NCI-H1930 (cell line): ENCODE measurements around the gene PKNOX2.

Experiments
- DNase-seq, 2 experiments: peaks; one replicate each; lab custom pipeline; 2025; lab: John Stamatoyannopoulos, UW

PKNOX2 gene

DNA sequence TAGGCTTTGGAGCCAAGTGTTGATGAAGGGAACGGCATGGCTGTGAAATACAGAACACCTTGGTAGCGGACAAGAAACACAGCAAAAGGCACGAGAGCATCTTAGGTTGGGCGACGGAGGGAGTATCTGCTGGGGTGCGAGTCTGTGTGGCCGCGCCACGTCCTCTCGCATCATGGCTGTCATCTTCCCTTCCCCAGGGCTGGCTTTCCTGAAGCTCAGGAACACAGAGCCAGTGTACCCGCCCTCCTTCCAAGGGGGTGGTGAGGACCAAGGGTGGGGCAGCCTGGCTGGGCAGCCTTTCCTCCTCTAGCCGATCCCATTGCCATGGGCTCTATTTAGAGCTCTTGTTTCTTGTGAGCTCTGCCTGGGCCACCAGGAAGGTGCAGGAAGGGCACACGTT, 177.1 kb downstream of the PKNOX2 start:
- no peak for DNase-seq

- DNase-seq: no peak
These were observed 177.9 kb downstream of the PKNOX2 start for GRCh38 chr11:125342281-125342930.

GRCh38 chr11:125343086-125343717, 178.7 kb downstream of the PKNOX2 start:
- DNase-seq: no peak

DNA sequence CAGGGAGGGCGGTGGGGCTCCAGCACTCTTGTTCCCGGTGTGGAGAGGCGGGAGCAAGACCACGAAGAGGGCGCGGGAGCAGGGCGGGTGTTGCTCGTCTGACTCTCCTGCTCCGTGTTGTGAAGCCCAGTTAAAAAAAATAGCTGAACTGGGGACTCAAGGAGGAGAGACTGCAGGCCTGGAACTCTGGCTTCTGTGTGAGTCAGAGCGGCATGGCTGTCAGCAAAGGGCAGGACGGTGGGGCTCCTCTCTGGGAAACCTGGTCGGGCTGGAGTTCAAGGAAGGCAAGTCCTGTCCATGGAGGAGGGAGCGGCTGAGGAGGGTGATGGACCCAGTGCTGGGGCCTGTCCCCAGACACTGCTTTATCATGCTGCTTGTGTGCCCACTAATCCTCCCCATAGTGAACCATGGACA, 179.2 kb downstream of the PKNOX2 start:
- no peak for DNase-seq

DNA sequence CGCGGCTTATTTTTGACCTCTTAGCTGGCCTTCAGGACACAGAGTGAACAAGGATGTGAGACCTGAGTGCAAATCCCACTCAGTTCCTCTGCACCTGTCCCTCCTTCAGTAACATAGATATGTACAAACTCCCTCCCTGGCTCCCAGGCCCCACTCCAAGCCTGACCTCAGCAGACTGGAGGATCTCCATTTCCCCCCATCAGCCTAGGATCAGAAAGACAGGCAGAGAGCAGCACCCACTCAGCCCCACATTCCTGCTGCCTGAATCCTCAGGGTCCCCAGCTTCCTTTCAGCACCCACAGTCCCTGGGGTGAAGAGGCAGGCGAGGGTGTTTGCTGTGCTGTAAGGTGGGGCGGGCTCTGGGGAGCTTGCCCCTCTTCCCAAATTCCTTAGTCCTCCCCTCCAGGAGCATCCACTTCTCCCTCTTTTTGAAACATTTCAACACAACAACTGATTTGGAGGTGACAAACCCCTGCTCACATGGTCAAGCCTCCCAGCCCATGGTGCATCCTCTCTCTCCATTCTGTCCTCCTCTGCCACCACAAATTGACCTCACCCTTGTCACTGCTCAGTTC, 180.4 kb downstream of the PKNOX2 start:
- no peak for DNase-seq

DNA sequence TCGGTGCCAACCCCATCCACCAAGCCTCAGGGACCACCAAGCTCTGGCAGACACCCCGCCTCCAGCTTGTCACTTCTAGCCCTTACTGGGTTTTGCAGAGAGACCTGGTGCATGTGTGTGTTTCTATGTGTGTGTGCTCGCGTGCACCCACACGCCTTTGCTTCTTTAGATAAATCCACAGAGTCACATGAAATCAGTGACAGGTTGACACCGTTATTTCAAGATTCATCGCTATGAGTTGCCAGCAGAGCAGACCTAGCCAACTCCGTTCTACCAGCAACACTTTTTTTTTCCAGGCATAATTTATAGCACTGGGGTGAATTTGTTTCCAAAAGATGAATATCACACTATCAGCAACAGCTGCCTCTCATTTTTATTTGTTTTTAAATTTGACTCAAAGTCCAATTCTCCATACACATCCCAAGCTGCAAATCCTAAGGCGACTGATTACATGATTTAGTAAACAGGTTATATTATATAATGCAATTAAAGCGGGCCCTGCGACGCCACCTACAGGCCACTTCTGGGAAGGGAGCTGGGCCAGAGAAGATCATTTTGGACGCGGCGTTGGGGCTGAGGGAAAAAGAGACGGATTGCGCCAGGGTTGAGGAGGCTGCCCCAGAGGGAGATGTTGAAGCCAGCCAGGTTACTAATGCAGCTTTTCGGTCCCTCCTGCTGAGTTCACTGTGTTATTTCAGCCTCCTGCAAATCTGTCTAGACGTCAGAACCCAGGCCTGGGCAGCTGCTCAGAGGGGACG, 181.0 kb downstream of the PKNOX2 start:
- DNase-seq: peak; percentile 6 to 22

GRCh38 chr11:125346179-125346530, 181.6 kb downstream of the PKNOX2 start:
- DNase-seq: no peak

- DNase-seq: no peak
These were observed 182.2 kb downstream of the PKNOX2 start for GRCh38 chr11:125346565-125347260.

GRCh38 chr11:125347261-125347585, 182.7 kb downstream of the PKNOX2 start:
- no peak for DNase-seq

GRCh38 chr11:125348141-125348651, 183.6 kb downstream of the PKNOX2 start:
- no peak for DNase-seq

GRCh38 chr11:125348674-125349309, 184.2 kb downstream of the PKNOX2 start:
- DNase-seq: peak; percentile 16 to 43

DNA sequence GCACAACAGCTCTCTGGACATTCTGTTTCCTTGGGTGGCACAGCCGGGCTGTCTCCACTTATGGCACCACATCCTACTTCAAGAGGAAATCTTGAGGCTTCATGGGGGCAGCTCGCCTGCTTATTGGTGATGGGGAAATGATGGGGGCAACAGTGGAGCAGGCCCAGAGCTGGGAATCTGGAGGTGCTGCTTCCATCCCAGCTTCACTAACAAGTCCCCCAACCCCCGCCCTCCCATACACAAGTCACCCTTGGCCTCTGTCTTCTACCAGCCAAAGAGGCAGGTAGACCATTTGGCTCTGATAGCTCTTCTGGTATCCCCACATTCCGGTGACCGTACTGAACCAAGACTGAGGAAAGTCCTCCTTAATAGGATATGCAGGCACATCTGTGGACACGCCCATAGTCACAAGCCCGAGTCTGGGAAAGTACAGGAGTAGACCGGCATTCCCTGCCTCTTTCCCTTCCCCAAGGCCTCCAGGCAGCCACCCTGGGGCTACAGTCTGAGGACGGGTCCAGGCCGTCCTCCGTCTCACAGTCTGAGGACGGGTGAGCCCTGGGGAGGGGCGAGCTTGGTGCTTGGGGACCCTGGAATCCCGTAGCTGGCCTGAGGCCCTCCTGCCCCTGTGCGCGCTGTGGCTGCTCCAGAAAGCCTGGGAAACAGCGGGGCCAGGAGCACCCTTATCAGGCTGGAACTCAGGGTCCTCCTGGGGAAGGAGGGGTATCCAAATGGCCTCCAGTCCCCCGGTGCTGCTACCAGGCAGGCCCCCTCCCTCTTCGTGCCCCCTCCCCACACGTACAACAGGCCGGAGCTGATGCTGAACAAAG, 185.9 kb downstream of the PKNOX2 start:
- DNase-seq: no peak

DNA sequence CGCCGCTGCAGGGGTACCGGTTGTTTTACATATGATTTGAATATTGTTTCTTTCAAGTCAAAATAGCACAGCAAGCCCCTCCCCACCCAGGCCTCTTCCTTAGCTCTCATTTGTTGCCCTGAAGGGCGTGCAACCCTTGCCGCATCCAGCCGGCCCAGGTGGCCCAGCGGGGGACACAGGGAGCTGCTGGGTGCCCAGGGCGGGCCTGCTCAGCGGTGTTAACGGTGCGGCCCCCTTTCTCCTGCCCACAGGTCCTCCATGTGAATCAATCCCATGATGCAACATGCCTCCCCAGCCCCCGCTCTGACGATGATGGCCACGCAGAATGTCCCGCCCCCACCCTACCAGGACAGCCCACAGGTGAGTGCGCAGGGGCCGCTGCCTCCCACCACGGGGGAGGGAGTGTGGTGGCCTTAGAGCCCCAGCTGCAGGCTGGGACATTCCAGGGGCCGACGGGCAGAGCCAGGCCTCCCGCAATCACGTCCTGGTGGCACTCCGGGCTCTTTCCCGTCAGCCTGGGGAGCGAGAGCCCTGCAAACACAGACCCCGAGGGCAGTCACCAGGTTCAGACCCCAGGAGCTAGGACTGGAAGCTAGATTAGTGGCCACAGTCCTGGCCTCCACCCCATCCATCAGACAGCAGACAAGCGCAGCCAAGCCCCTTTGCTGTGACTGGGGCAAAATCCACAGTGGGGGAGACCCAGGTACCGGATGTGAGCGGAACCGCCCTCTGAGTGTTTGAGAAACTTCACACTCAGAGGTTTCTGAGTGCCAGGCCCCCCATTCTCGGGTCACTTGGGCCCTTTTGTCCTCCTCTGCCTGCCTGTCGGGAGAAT, 186.7 kb downstream of the PKNOX2 start:
- DNase-seq: no peak

GRCh38 chr11:125351868-125352250, 187.3 kb downstream of the PKNOX2 start:
- DNase-seq: no peak

DNA sequence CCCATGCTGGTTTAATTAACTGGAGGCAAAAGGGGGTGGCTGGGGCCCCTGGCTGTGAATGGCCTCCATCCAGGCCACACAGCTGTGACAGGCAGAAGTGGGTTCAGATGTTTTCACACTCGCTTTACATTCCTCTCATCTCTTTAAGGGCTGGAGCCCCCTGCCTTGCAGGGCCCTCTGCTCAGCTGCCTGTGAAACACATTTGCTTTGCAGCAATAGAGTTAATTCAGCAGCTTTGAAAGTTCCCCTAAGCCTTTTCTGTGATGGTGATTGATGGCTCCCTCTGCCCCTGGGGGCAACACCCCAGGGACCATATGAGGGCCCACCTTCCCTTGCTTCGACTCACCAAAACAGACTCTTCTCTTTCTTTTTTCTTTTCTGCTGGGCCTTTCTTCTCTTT, 192.2 kb downstream of the PKNOX2 start:
- no peak for DNase-seq

GRCh38 chr11:125357551-125357950, 193.0 kb downstream of the PKNOX2 start:
- no peak for DNase-seq

DNA sequence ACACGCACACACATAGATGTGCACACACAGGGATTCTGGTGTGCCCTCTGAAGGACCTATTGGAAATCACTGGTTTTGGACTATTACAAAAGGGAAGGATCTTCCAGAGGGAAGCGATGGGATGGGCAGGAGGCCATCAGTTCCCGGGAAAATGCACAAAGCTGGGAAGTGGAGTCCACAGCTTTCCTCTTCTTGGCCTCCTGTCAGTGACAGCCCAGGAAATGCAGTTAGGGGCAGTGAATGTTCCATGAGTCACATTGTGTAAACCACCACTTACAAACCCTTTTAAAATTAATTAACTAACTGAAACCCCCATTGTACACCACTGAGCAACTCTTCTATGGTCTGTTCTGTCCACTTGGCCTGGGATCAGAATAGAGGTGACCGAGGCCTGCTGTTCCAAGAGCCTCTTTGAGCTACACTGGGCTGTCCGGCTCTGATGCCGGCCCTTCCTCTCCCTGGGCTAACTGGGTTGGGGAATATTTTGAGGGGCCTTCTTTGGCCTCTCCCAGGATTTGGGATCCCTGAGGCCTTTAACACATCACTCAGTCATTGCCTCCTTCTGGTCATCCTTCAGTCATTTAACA, 193.8 kb downstream of the PKNOX2 start:
- no peak for DNase-seq

GRCh38 chr11:125359130-125359529, 194.6 kb downstream of the PKNOX2 start:
- no peak for DNase-seq

- no peak for DNase-seq
These were observed 195.5 kb downstream of the PKNOX2 start for GRCh38 chr11:125360066-125360465.
